HEK293T (cell line): ENCODE results near the gene EBF3.

Experiments
- CTCF ChIA-PET: fragments of 350-600 bp; formaldehyde crosslinking; extraction: SDS; loops from one replicate; lab custom pipeline; 2021; ENCODE audit warnings: antibody characterized with exemption, inconsistent platforms; lab: Yijun Ruan, JAX
- POLR2A ChIA-PET: fragments of 350-600 bp; formaldehyde crosslinking; extraction: SDS; loops from one replicate; lab custom pipeline; 2020; ENCODE audit warnings: antibody characterized with exemption, inconsistent platforms; lab: Yijun Ruan, JAX
- DNase-seq: peaks from one replicate; pipeline ENCODE4 v3.0.0; 2012; ENCODE audit warnings: mixed read lengths; ENCODE audit errors: extremely low spot score
- ARNT ChIP-seq: fragments of 450-650 bp; IDR thresholded peaks from 2 replicates; pipeline ENCODE4 v1.6.1; 2017; ENCODE audit warnings: mild to moderate bottlenecking
- BHLHE40 ChIP-seq: fragments of 450-650 bp; IDR thresholded peaks from 2 replicates; pipeline ENCODE4 v1.6.1; 2016; ENCODE audit warnings: mild to moderate bottlenecking, moderate library complexity, borderline replicate concordance
- CTBP1 ChIP-seq: fragments of 450-650 bp; IDR thresholded peaks from 2 replicates; pipeline ENCODE4 v1.6.1; 2016; ENCODE audit warnings: borderline replicate concordance
- ELF4 ChIP-seq: fragments of 450-650 bp; IDR thresholded peaks from 2 replicates; pipeline ENCODE4 v1.6.1; 2017; ENCODE audit warnings: antibody characterized with exemption
- FOXA1 ChIP-seq: fragments of 450-650 bp; IDR thresholded peaks from 2 replicates; pipeline ENCODE4 v1.6.1; 2016; ENCODE audit warnings: mild to moderate bottlenecking
- FOXK2 ChIP-seq: fragments of 450-650 bp; IDR thresholded peaks from 2 replicates; pipeline ENCODE4 v1.6.1; 2016; ENCODE audit warnings: mild to moderate bottlenecking
- FOXM1 ChIP-seq: fragments of 450-650 bp; IDR thresholded peaks from 2 replicates; pipeline ENCODE4 v1.6.1; 2017; ENCODE audit warnings: mild to moderate bottlenecking, borderline replicate concordance
- HDGF ChIP-seq: fragments of 450-650 bp; IDR thresholded peaks from 2 replicates; pipeline ENCODE4 v1.6.1; 2017; ENCODE audit warnings: antibody characterized with exemption, borderline replicate concordance
- L3MBTL2 ChIP-seq: fragments of 450-650 bp; conservative IDR thresholded peaks from 2 replicates; pipeline ENCODE4 v1.6.1; 2016; ENCODE audit warnings: mild to moderate bottlenecking
- LEF1 ChIP-seq: fragments of 450-650 bp; IDR thresholded peaks from 2 replicates; pipeline ENCODE4 v1.6.1; 2017; ENCODE audit warnings: mild to moderate bottlenecking, borderline replicate concordance
- NFRKB ChIP-seq: fragments of 450-650 bp; IDR thresholded peaks from 2 replicates; pipeline ENCODE4 v1.6.1; 2016; ENCODE audit warnings: mild to moderate bottlenecking, moderate library complexity
- SP1 ChIP-seq: fragments of 450-650 bp; IDR thresholded peaks from 2 replicates; pipeline ENCODE4 v1.6.1; 2017
- SUZ12 ChIP-seq: fragments of 450-650 bp; IDR thresholded peaks from 2 replicates; pipeline ENCODE4 v1.6.1; 2016; ENCODE audit warnings: mild to moderate bottlenecking
- TARDBP ChIP-seq: fragments of 450-650 bp; IDR thresholded peaks from 2 replicates; pipeline ENCODE4 v1.6.1; 2016
- ZNF384 ChIP-seq: fragments of 450-650 bp; IDR thresholded peaks from 2 replicates; pipeline ENCODE4 v1.6.1; 2016
- TF ChIP-seq, protein P1 (sequence below): fragments of 450-650 bp; IDR thresholded peaks from 2 replicates; pipeline ENCODE4 v1.6.1; 2016

The EBF3 gene

DNA sequence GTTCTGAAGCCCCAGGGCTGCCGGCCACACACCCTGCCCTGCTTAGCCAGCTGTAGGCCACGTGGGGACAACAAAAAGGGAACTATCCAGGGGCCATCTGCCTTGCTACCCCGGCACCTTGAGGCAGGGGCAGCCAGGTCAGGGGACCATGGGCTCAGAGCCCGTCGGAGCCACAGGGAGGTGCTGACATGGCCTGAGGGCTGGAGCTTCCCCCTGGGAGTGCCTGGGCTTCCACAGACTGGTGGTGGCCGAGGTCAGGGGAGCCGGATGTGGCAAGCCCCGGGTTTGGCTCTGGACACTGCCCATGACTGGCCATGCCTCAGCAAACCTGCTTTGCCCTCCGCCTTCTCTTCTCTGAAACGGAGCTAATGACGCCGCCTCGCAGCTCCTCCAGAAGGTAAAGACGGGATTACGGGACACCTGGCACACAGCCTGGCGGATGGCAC lies 178.5 kb downstream of the EBF3 start:
- ChIA-PET CTCF (no interaction called here), POLR2A (no interaction called here)
- TF ChIP-seq ELF4 (no peak), BHLHE40 (no peak), HDGF (no peak), FOXK2 (no peak), ZNF384 (no peak), FOXA1 (no peak), SUZ12 (no peak), FOXM1 (no peak), L3MBTL2 (no peak), ARNT (no peak), TARDBP (no peak), NFRKB (no peak), LEF1 (no peak), CTBP1 (no peak), SP1 (no peak)
- TF ChIP-seq, protein P1, sequence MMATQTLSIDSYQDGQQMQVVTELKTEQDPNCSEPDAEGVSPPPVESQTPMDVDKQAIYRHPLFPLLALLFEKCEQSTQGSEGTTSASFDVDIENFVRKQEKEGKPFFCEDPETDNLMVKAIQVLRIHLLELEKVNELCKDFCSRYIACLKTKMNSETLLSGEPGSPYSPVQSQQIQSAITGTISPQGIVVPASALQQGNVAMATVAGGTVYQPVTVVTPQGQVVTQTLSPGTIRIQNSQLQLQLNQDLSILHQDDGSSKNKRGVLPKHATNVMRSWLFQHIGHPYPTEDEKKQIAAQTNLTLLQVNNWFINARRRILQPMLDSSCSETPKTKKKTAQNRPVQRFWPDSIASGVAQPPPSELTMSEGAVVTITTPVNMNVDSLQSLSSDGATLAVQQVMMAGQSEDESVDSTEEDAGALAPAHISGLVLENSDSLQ: no peak
- DNase-seq: no peak
